HG02973 (cell line): ENCODE data around the gene ST3GAL5.
"Not testable (repeated sequence)": the region's sequence is repeated elsewhere in the genome, so short reads cannot be mapped to it uniquely, and the experiment has no call there.

Experiments used
- ATAC-seq: cut with Tn5 transposase; IDR thresholded peaks from one replicate; pipeline ENCODE4 v1.9.1; 2021; ENCODE audit warnings: moderate library complexity; ENCODE audit not compliant: unreplicated experiment

The ST3GAL5 gene

GRCh38 chr2:85894554-85895278, 5.9 kb upstream of the ST3GAL5 start:
- ATAC-seq, result not testable (repeated sequence)

GRCh38 chr2:85893428-85894258, 4.9 kb upstream of the ST3GAL5 start:
- ATAC-seq, result no peak

- no peak for ATAC-seq
These were observed 3.6 kb upstream of the ST3GAL5 start for GRCh38 chr2:85892216-85892944.

GRCh38 chr2:85890522-85891176, 1.9 kb upstream of the ST3GAL5 start:
- no peak for ATAC-seq

- no peak for ATAC-seq
These were observed 964 bp upstream of the ST3GAL5 start for GRCh38 chr2:85889627-85890281.

GRCh38 chr2:85888020-85888683, 638 bp downstream of the ST3GAL5 start:
- no peak for ATAC-seq

- ATAC-seq, result no peak
These were observed 1.2 kb downstream of the ST3GAL5 start for GRCh38 chr2:85887566-85888019.

- ATAC-seq, result no peak
These were observed 2.2 kb downstream of the ST3GAL5 start for GRCh38 chr2:85886590-85886989.

- no peak for ATAC-seq
These were observed 2.6 kb downstream of the ST3GAL5 start for GRCh38 chr2:85886141-85886540.

- not testable (repeated sequence) for ATAC-seq
These were observed 7.0 kb downstream of the ST3GAL5 start for GRCh38 chr2:85881781-85882180.

GRCh38 chr2:85880716-85881328, 8.0 kb downstream of the ST3GAL5 start:
- not testable (repeated sequence) for ATAC-seq

GRCh38 chr2:85878719-85879370, 9.9 kb downstream of the ST3GAL5 start:
- no peak for ATAC-seq

GRCh38 chr2:85875350-85876050, 13.3 kb downstream of the ST3GAL5 start:
- ATAC-seq, result no peak

GRCh38 chr2:85873679-85874078, 15.1 kb downstream of the ST3GAL5 start:
- ATAC-seq, result no peak

GRCh38 chr2:85872536-85873161, 16.1 kb downstream of the ST3GAL5 start:
- no peak for ATAC-seq

- no peak for ATAC-seq
These were observed 17.2 kb downstream of the ST3GAL5 start for GRCh38 chr2:85871494-85872164.

- no peak for ATAC-seq
These were observed 20.0 kb downstream of the ST3GAL5 start for GRCh38 chr2:85868822-85869221.
